ENCODE measurements around the gene PUDP.

Gene PUDP

DNA sequence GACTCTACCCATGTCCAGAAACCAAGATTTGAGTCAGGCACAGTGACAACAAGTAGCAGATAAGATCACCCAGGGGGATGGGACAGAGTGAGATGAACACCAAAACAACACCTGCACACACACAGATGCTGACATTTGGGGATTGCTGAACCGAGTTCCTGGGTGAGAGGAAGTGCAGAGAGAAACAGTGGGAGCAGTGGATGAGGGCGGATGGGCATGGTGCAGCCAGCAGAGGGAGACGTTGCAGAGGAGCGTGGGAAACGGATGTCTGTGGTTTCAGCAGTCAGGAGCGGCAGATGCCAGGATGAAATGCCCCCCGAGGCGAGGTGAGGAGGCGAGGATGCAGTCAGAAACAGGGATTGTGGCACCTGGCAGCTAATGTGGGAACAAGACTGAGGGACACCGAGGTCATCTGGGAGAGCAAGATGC, 79.0 kb downstream of the PUDP start:
- Mint-ChIP-seq H3K4me3 (no peak overlapping the region), H3K4me1 (no peaks in the 10 kb centered on the region), H3K27ac (no peak overlapping the region), H3K36me3 (ENCODE audit: low read depth) (peaks cover 64% of the 10 kb centered on the region), H3K27me3 (ENCODE audit: low read depth) (no peaks in the 10 kb centered on the region), H3K9me3 (peaks cover 5% of the 10 kb centered on the region)
- TF ChIP-seq, protein P1, sequence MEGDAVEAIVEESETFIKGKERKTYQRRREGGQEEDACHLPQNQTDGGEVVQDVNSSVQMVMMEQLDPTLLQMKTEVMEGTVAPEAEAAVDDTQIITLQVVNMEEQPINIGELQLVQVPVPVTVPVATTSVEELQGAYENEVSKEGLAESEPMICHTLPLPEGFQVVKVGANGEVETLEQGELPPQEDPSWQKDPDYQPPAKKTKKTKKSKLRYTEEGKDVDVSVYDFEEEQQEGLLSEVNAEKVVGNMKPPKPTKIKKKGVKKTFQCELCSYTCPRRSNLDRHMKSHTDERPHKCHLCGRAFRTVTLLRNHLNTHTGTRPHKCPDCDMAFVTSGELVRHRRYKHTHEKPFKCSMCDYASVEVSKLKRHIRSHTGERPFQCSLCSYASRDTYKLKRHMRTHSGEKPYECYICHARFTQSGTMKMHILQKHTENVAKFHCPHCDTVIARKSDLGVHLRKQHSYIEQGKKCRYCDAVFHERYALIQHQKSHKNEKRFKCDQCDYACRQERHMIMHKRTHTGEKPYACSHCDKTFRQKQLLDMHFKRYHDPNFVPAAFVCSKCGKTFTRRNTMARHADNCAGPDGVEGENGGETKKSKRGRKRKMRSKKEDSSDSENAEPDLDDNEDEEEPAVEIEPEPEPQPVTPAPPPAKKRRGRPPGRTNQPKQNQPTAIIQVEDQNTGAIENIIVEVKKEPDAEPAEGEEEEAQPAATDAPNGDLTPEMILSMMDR (IDR thresholded peaks at IDR 0.05; ENCODE audit: unreplicated experiment in 3 of 3): no peak

DNA sequence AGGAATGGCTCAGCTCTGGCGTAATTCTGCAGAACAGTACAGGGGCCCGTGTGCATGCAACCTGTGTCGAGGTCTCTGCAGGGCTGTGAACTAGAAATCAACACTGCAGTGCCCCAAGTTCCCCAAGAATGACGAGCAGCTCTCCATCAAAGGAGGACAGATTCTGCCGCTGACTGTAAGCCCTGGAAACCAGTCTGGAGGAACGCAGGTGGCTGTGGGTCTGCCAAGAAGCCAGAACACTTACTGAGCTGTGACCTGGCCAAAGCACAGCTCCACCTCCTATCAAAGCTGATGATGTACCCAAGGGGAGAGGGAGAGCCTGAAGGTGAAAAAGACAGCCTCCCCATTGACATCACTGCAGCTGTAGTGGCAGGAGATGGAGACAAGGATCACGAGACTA, 80.7 kb downstream of the PUDP start:
- Mint-ChIP-seq H3K27ac (no peak overlapping the region), H3K4me1 (no peaks in the 10 kb centered on the region), H3K36me3 (ENCODE audit: low read depth) (peaks cover 74% of the 10 kb centered on the region), H3K4me3 (no peak overlapping the region), H3K27me3 (ENCODE audit: low read depth) (no peaks in the 10 kb centered on the region), H3K9me3 (peaks cover 5% of the 10 kb centered on the region)
- TF ChIP-seq, protein P1 (IDR thresholded peaks at IDR 0.05; ENCODE audit: unreplicated experiment in 3 of 3): no peak

DNA sequence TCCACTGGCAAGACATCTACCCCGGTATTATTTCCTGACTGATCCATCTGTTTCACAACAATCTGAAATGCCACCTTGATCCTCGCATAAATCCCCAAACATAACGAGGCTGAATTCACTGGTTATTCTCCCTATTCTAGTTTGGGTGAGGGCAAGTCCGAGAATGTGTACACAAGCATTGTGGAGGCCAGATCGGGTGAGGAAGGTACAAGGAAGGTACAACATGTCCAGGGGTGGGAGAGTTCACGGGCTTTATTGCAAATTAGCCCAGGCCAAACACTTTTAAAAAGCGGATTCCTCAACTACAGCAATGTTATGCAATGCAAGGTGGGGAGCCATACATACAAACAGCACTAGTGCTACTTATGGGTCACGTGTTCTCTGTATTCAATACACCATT, 82.5 kb downstream of the PUDP start:
- peaks cover 74% of the 10 kb centered on the region for H3K36me3 Mint-ChIP-seq (ENCODE audit: low read depth)
- no peak overlapping the region for H3K4me3 Mint-ChIP-seq
- no peak overlapping the region for H3K27ac Mint-ChIP-seq
- no peaks in the 10 kb centered on the region for H3K4me1 Mint-ChIP-seq
- no peaks in the 10 kb centered on the region for H3K27me3 Mint-ChIP-seq (ENCODE audit: low read depth)
- TF ChIP-seq, protein P1 (IDR thresholded peaks at IDR 0.05; ENCODE audit: unreplicated experiment in 3 of 3): no peak
- peaks cover 5% of the 10 kb centered on the region for H3K9me3 Mint-ChIP-seq

GRCh38 chrX:7062903-7063302, 85.0 kb downstream of the PUDP start:
- no peak overlapping the region for H3K27ac Mint-ChIP-seq
- no peaks in the 10 kb centered on the region for H3K27me3 Mint-ChIP-seq (ENCODE audit: low read depth)
- no peak overlapping the region for H3K4me3 Mint-ChIP-seq
- H3K9me3 Mint-ChIP-seq: peaks cover 5% of the 10 kb centered on the region
- peaks cover 69% of the 10 kb centered on the region for H3K36me3 Mint-ChIP-seq (ENCODE audit: low read depth)
- TF ChIP-seq, protein P1 (IDR thresholded peaks at IDR 0.05; ENCODE audit: unreplicated experiment in 3 of 3): no peak
- H3K4me1 Mint-ChIP-seq: no peaks in the 10 kb centered on the region

DNA sequence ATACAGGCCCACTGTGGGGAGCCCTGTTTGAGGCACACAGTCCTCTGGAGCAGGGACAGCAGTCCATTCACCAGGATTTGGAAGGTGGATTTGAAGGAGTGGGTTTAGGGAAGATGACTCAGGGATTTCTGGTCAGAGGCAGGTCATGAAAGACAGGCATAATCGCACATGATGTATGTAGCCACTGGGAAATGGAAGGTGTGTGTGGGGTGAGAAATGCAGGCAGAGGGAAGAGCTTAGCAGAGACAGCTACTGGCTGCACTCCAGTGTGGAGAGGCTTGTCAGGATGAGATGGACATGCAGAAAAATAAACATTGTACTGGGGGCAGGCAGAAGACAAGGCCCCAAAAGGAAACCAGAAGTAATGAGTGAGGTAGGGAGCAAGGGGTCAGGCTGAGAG, 85.7 kb downstream of the PUDP start:
- Mint-ChIP-seq H3K4me3 (no peak overlapping the region), H3K36me3 (ENCODE audit: low read depth) (peaks cover 69% of the 10 kb centered on the region), H3K27ac (no peak overlapping the region), H3K9me3 (peaks cover 5% of the 10 kb centered on the region), H3K27me3 (ENCODE audit: low read depth) (no peaks in the 10 kb centered on the region), H3K4me1 (peaks cover 3% of the 10 kb centered on the region)
- TF ChIP-seq, protein P1 (IDR thresholded peaks at IDR 0.05; ENCODE audit: unreplicated experiment in 3 of 3): no peak

DNA sequence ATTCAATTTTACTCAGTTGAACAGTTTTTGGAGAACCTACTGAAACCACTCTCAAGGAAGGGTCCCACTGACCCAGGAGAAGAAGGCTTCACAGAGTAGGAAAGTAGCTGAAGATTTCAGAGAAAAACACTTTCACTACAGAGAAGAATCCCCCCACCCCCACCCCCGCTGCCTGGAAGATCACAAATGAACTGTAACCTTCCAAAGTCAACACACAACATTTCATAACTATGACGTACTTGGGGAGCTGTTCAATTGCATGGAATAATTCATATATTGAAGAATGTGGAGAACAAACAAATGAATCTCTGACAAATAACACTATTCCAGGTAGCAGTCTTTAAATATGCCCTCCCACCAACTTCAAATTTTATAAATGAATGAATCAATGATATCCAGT, 86.5 kb downstream of the PUDP start:
- TF ChIP-seq, protein P1 (IDR thresholded peaks at IDR 0.05; ENCODE audit: unreplicated experiment in 3 of 3): no peak
- H3K9me3 Mint-ChIP-seq: peaks cover under 1% of the 10 kb centered on the region
- H3K27ac Mint-ChIP-seq: no peak overlapping the region
- H3K4me1 Mint-ChIP-seq: peaks cover 6% of the 10 kb centered on the region
- peaks cover 68% of the 10 kb centered on the region for H3K36me3 Mint-ChIP-seq (ENCODE audit: low read depth)
- no peak overlapping the region for H3K4me3 Mint-ChIP-seq
- H3K27me3 Mint-ChIP-seq (ENCODE audit: low read depth): no peaks in the 10 kb centered on the region

All from nephron (organoid).